ENCODE data around the gene TRPM1. TPM values are rescaled to one million over a fixed set of nuclear protein-coding genes. Genes with fewer than 3 reads are reported as not detected.
A peak's percentile ranks its signal among the peaks of the same experiment; 100 is the strongest.

TRPM1 gene
- total RNA-seq, 4 donors from 2014 or later = not detected

DNA sequence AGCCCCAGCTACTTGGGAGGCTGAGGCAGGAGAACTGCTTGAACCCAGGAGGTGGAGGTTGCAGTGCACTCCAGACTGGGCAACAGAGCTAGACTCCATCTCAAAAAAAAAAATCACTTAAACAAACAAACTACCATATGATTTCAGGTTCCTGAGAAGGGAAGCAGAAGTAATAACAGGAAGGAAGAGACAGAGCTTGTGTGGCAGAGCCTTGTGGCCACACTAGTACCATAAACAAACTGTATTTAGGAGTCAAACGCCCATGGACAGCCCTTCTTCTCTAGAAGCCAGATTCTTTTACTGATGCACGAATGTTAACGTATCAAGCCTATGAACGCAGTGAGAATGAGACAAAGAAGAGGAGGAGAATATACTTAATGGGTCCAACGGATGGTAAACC lies 122.1 kb downstream of the TRPM1 start:
- intact Hi-C loops (cut with DNase I; ENCODE audit: low total_unique reads) = no loop called here
- DNase-seq (no peak), ATAC-seq (no peak)
- H3K27ac ChIP-seq = no peak overlapping the region
- H3K9me3 ChIP-seq = no peaks in the 10 kb centered on the region
- TF ChIP-seq, protein P1, sequence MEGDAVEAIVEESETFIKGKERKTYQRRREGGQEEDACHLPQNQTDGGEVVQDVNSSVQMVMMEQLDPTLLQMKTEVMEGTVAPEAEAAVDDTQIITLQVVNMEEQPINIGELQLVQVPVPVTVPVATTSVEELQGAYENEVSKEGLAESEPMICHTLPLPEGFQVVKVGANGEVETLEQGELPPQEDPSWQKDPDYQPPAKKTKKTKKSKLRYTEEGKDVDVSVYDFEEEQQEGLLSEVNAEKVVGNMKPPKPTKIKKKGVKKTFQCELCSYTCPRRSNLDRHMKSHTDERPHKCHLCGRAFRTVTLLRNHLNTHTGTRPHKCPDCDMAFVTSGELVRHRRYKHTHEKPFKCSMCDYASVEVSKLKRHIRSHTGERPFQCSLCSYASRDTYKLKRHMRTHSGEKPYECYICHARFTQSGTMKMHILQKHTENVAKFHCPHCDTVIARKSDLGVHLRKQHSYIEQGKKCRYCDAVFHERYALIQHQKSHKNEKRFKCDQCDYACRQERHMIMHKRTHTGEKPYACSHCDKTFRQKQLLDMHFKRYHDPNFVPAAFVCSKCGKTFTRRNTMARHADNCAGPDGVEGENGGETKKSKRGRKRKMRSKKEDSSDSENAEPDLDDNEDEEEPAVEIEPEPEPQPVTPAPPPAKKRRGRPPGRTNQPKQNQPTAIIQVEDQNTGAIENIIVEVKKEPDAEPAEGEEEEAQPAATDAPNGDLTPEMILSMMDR (IDR thresholded peaks at IDR 0.05 in 4 of 5, conservative IDR thresholded peaks at IDR 0.05 in 1 of 5) = no peak
- TF ChIP-seq POLR2A (IDR thresholded peaks at IDR 0.05) = no peak
- in situ Hi-C loops (cut with MboI; ENCODE audit: low sequenced_read_pairs in 4 of 4) = loop anchor here in 2 of 4 donors (10.0 to 25.0 kb wide), 2 partner anchors 75 to 383 kb away; partner anchors contain the start of gene FAN1 (in 1 of the 2)
- H3K36me3 ChIP-seq = peaks cover 0 to 27% of the 10 kb centered on the region in 2 donors
- no peak overlapping the region for H3K4me3 ChIP-seq
- no peaks in the 10 kb centered on the region for H3K27me3 ChIP-seq
- H3K4me1 ChIP-seq = peaks cover 65 to 68% of the 10 kb centered on the region in 2 donors

DNA sequence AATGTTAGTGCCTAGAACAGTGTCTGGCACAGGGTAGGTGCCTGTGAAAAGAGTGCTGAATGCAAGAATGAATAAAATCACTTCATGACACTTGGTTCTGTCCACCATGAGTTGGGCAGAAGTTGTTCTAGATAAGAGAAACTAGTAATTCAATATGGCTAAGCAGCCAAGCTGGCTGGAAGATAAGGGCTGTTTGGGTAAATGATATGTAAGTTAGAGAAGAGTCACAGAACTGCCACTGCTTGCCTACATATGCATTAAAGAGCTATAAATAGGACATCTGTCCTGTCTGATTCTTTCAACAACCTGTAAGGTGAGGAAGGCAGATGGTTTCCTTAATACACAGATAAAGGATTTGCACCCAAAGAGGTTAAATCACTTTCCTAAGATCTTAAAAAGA lies 123.2 kb downstream of the TRPM1 start:
- in situ Hi-C loops (cut with MboI; ENCODE audit: low sequenced_read_pairs in 4 of 4) (loop anchor here in 2 of 4 donors (10.0 to 25.0 kb wide), 2 partner anchors 74 to 384 kb away; partner anchors contain the start of gene FAN1 (in 1 of the 2)), intact Hi-C loops (cut with DNase I; ENCODE audit: low total_unique reads) (no loop called here)
- TF ChIP-seq, protein P1 (IDR thresholded peaks at IDR 0.05 in 4 of 5, conservative IDR thresholded peaks at IDR 0.05 in 1 of 5) = no peak
- TF ChIP-seq POLR2A (IDR thresholded peaks at IDR 0.05) = no peak
- no peak overlapping the region for H3K4me3 ChIP-seq
- H3K27me3 ChIP-seq = no peaks in the 10 kb centered on the region
- H3K27ac ChIP-seq = peak overlapping the region in 2 of 4 donors; percentile 26 to 35
- peaks cover 55 to 57% of the 10 kb centered on the region in 2 donors for H3K4me1 ChIP-seq
- H3K9me3 ChIP-seq = no peaks in the 10 kb centered on the region
- DNase-seq = no peak
- no peak for ATAC-seq
- H3K36me3 ChIP-seq = peaks cover 0 to 39% of the 10 kb centered on the region in 2 donors

- in situ Hi-C loops (cut with MboI; ENCODE audit: low sequenced_read_pairs in 4 of 4) = loop anchor here in 3 of 4 donors (10.0 to 25.0 kb wide), 3 partner anchors 69 to 388 kb away; partner anchors contain the start of genes FAN1 (in 1 of the 3) and KLF13 (in 1 of the 3)
- DNase-seq (no peak), ATAC-seq (no peak)
- no peaks in the 10 kb centered on the region for H3K27me3 ChIP-seq
- TF ChIP-seq POLR2A (IDR thresholded peaks at IDR 0.05) = no peak
- TF ChIP-seq, protein P1 (IDR thresholded peaks at IDR 0.05 in 4 of 5, conservative IDR thresholded peaks at IDR 0.05 in 1 of 5) = no peak
- H3K27ac ChIP-seq = no peak overlapping the region
- H3K36me3 ChIP-seq = peaks cover 0 to 44% of the 10 kb centered on the region in 2 donors
- intact Hi-C loops (cut with DNase I; ENCODE audit: low total_unique reads) = no loop called here
- no peak overlapping the region for H3K4me3 ChIP-seq
- no peaks in the 10 kb centered on the region for H3K9me3 ChIP-seq
- peaks cover 25 to 32% of the 10 kb centered on the region in 2 donors for H3K4me1 ChIP-seq
Observed at GRCh38 chr15:30974112-30974511, 127.4 kb downstream of the TRPM1 start.

- no peak for DNase-seq
- in situ Hi-C loops (cut with MboI; ENCODE audit: low sequenced_read_pairs in 4 of 4) (loop anchor here in 3 of 4 donors (10.0 to 25.0 kb wide), 3 partner anchors 69 to 389 kb away; partner anchors contain the start of genes FAN1 (in 1 of the 3) and KLF13 (in 1 of the 3)), intact Hi-C loops (cut with DNase I; ENCODE audit: low total_unique reads) (no loop called here)
- no peaks in the 10 kb centered on the region for H3K27me3 ChIP-seq
- H3K9me3 ChIP-seq = no peaks in the 10 kb centered on the region
- H3K4me3 ChIP-seq = no peak overlapping the region
- TF ChIP-seq POLR2A (IDR thresholded peaks at IDR 0.05) = no peak
- TF ChIP-seq, protein P1 (IDR thresholded peaks at IDR 0.05 in 4 of 5, conservative IDR thresholded peaks at IDR 0.05 in 1 of 5) = no peak
- H3K4me1 ChIP-seq = peaks cover 17 to 25% of the 10 kb centered on the region in 2 donors
- no peak overlapping the region for H3K27ac ChIP-seq
- H3K36me3 ChIP-seq = peaks cover 0 to 44% of the 10 kb centered on the region in 2 donors
- ATAC-seq = no peak
Observed at GRCh38 chr15:30973379-30973778, 128.1 kb downstream of the TRPM1 start.

All from gastrocnemius medialis (tissue), 4 donors.